CD14-positive monocyte (primary cell): Measurements from ENCODE around the gene TRAM2. TPM values are rescaled to one million over a fixed set of nuclear protein-coding genes. Genes with fewer than 3 reads are reported as not detected.

ENCODE experiments used
- DNase-seq, 3 donors: peaks; one replicate each; pipeline ENCODE4 v3.0.0-alpha.2; 2011 to 2022
- H2AFZ ChIP-seq: 2 replicates; pipeline ENCODE4 v1.6.0; 2012; ENCODE audit warnings: mild to moderate bottlenecking, low read depth, low read length, inconsistent platforms; ENCODE audit not compliant: insufficient read depth, poor library complexity, severe bottlenecking
- H3K27ac ChIP-seq, 2 donors: 1 replicate in 1 of 2; 2 replicates in 1 of 2; pipeline ENCODE4 v1.5.1; 2012 to 2013; ENCODE audit warnings: low read length in 2 of 2, control low read depth in 1 of 2, inconsistent platforms in 1 of 2, low read depth in 1 of 2, mild to moderate bottlenecking in 1 of 2
- H3K27me3 ChIP-seq, 2 donors: one replicate each; pipeline versions ENCODE4 v1.6.0 to v1.6.1; 2011 to 2013; ENCODE audit warnings: low read length in 2 of 2; ENCODE audit not compliant: control insufficient read depth in 2 of 2, insufficient read depth in 2 of 2
- H3K36me3 ChIP-seq, 2 donors: replicated peaks in 1 of 2; 1 replicate in 1 of 2; 2 replicates in 1 of 2; pipeline versions ENCODE4 v1.5.1 to v1.6.1; 2012 to 2013; ENCODE audit warnings: low read length in 2 of 2, control low read depth in 1 of 2, inconsistent platforms in 1 of 2, mild to moderate bottlenecking in 1 of 2; ENCODE audit not compliant: insufficient read depth in 2 of 2, control insufficient read depth in 1 of 2
- H3K4me1 ChIP-seq, 2 donors: 1 replicate in 1 of 2; 2 replicates in 1 of 2; pipeline versions ENCODE4 v1.5.1 to v1.6.1; 2012 to 2013; ENCODE audit warnings: low read length in 2 of 2, control low read depth in 1 of 2, inconsistent platforms in 1 of 2, mild to moderate bottlenecking in 1 of 2, moderate library complexity in 1 of 2; ENCODE audit not compliant: insufficient read depth in 2 of 2, control insufficient read depth in 1 of 2
- H3K4me2 ChIP-seq: replicated peaks from 2 replicates; pipeline ENCODE3; 2012; ENCODE audit warnings: low read length, moderate library complexity, mild to moderate bottlenecking; ENCODE audit not compliant: poor library complexity, severe bottlenecking; ENCODE audit errors: extremely low read depth
- H3K4me3 ChIP-seq, 3 experiments: fragments of 200-600 bp in 1 of 3; sonication (generic) in 1 of 3; replicated peaks in 1 of 3; 1 replicate in 2 of 3; 2 replicates in 1 of 3; pipeline ENCODE4 v1.5.1; 2011 to 2013; ENCODE audit warnings: low read length in 3 of 3, mild to moderate bottlenecking in 3 of 3, control low read depth in 2 of 3, low read depth in 2 of 3, inconsistent platforms in 1 of 3, moderate library complexity in 1 of 3
- H3K79me2 ChIP-seq: 2 replicates; pipeline ENCODE4 v1.6.0; 2012; ENCODE audit warnings: mild to moderate bottlenecking, control low read depth, inconsistent platforms, low read length, moderate library complexity; ENCODE audit not compliant: insufficient read depth
- H3K9ac ChIP-seq: 2 replicates; pipeline ENCODE4 v1.6.0; 2017; ENCODE audit warnings: low read length, mild to moderate bottlenecking; ENCODE audit not compliant: insufficient read depth, poor library complexity, severe bottlenecking
- H3K9me3 ChIP-seq, 2 donors: replicated peaks in 1 of 2; 1 replicate in 1 of 2; 2 replicates in 1 of 2; pipeline versions ENCODE4 v1.5.1 to v1.6.1; 2012 to 2013; ENCODE audit warnings: low read length in 2 of 2, control low read depth in 1 of 2; ENCODE audit not compliant: control insufficient read depth in 1 of 2, insufficient read depth in 1 of 2
- H4K20me1 ChIP-seq: 2 replicates; pipeline ENCODE4 v1.6.0; 2012; ENCODE audit warnings: mild to moderate bottlenecking, low read length, control low read depth, moderate library complexity; ENCODE audit not compliant: insufficient read depth
- H3K27ac Mint-ChIP-seq, 7 donors: one replicate each; pipeline ENCODE4 v1.8.0; 2020; ENCODE audit warnings: mild to moderate bottlenecking in 7 of 7, mixed read lengths in 7 of 7, moderate library complexity in 6 of 7, inconsistent platforms in 2 of 7
- H3K27me3 Mint-ChIP-seq, 3 donors: one replicate each; pipeline ENCODE4 v1.8.0; 2021 to 2022; ENCODE audit warnings: low read depth in 3 of 3, mild to moderate bottlenecking in 3 of 3, mixed read lengths in 3 of 3, moderate library complexity in 3 of 3, inconsistent platforms in 1 of 3
- H3K36me3 Mint-ChIP-seq, 2 donors: one replicate each; pipeline ENCODE4 v1.8.0; 2020; ENCODE audit warnings: mixed read lengths in 2 of 2, inconsistent platforms in 1 of 2, mild to moderate bottlenecking in 1 of 2
- H3K4me1 Mint-ChIP-seq: one replicate; pipeline ENCODE4 v1.8.0; 2020; ENCODE audit warnings: mild to moderate bottlenecking, mixed read lengths
- H3K4me3 Mint-ChIP-seq, 2 donors: one replicate each; pipeline ENCODE4 v1.8.0; 2020; ENCODE audit warnings: mild to moderate bottlenecking in 2 of 2, mixed read lengths in 2 of 2, moderate library complexity in 1 of 2
- H3K9me3 Mint-ChIP-seq, 7 donors: one replicate each; pipeline ENCODE4 v1.8.0; 2020 to 2022; ENCODE audit warnings: mixed read lengths in 7 of 7, mild to moderate bottlenecking in 6 of 7, moderate library complexity in 6 of 7, inconsistent platforms in 2 of 7
- WGBS: methylation state at CpG from one replicate; pipeline ENCODE4 v1.1.5; 2013; ENCODE audit warnings: missing lambda C conversion rate; ENCODE audit not compliant: insufficient coverage; 5-methylcytosine and 5-hydroxymethylcytosine counted together
- intact Hi-C, 2 donors: fragments of 100-400 bp; cut with micrococcal nuclease; formaldehyde crosslinking; loops; one replicate each; pipeline versions ENCODE4 v1.15.0 to v1.15.1; 2023
- polyA plus RNA-seq, 3 donors: library from polyadenylated mRNA; depleted of rRNA in 1 of 3; unstranded in 2 of 3; stranded (reverse) in 1 of 3; fragments of 300-500 nt in 2 of 3; fragments of >200 nt in 1 of 3; fragmentation: Illumina TruSeq in 2 of 3; gene quantifications; 1 replicate in 2 of 3; 2 replicates in 1 of 3; pipeline ENCODE4 v1.2.3, GENCODE V29; 2012 to 2021
- TF ChIP-seq, protein P1 (sequence below): fragments of 200-600 bp; IDR thresholded peaks from one replicate; pipeline ENCODE4 v1.8.0; 2022; ENCODE audit warnings: antibody characterized with exemption, mild to moderate bottlenecking

TRAM2 gene
- polyA plus RNA-seq, 3 donors = 4.7 to 11.7 (median 5.9) TPM

DNA sequence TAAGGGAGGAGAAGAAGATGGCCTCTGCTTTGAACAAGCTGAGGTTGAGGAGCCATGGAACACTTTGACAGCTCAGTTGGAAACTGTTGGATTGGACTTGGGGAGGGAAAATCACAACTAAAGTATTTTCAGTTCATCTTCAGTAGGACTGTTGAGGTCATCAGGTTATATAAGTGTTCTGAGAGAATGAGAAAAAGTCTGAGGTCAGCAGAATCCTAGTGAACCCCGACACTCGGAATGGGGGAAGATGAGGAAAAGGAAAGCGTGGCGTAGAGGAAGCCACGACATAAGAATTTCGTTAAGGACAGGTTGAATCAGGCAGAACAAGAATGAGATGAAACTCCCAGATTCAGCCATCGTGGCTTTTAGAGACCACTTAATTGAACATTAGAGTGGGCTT, 4.0 kb upstream of the TRAM2 start:
- H3K36me3 Mint-ChIP-seq = peaks cover 8 to 22% of the 10 kb centered on the region in 2 donors
- H3K9ac ChIP-seq = no peak overlapping the region
- no peak overlapping the region for H3K27ac Mint-ChIP-seq
- peaks cover 12 to 19% of the 10 kb centered on the region in 2 donors for H3K4me1 ChIP-seq
- TF ChIP-seq, protein P1, sequence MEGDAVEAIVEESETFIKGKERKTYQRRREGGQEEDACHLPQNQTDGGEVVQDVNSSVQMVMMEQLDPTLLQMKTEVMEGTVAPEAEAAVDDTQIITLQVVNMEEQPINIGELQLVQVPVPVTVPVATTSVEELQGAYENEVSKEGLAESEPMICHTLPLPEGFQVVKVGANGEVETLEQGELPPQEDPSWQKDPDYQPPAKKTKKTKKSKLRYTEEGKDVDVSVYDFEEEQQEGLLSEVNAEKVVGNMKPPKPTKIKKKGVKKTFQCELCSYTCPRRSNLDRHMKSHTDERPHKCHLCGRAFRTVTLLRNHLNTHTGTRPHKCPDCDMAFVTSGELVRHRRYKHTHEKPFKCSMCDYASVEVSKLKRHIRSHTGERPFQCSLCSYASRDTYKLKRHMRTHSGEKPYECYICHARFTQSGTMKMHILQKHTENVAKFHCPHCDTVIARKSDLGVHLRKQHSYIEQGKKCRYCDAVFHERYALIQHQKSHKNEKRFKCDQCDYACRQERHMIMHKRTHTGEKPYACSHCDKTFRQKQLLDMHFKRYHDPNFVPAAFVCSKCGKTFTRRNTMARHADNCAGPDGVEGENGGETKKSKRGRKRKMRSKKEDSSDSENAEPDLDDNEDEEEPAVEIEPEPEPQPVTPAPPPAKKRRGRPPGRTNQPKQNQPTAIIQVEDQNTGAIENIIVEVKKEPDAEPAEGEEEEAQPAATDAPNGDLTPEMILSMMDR = no peak
- peaks cover 8% of the 10 kb centered on the region for H3K79me2 ChIP-seq
- no peak overlapping the region for H3K4me3 ChIP-seq
- intact Hi-C loops = no loop called here
- peaks cover 0 to 2% (median 0%) of the 10 kb centered on the region in 3 donors for H3K27me3 Mint-ChIP-seq
- H2AFZ ChIP-seq = no peak overlapping the region
- H4K20me1 ChIP-seq = peaks cover 8% of the 10 kb centered on the region
- no peaks in the 10 kb centered on the region for H3K27me3 ChIP-seq
- no peaks in the 10 kb centered on the region for H3K9me3 ChIP-seq
- H3K36me3 ChIP-seq = no peaks in the 10 kb centered on the region
- peaks cover 19% of the 10 kb centered on the region for H3K4me1 Mint-ChIP-seq
- no peak for DNase-seq
- H3K4me2 ChIP-seq = no peak overlapping the region
- H3K4me3 Mint-ChIP-seq = no peak overlapping the region
- H3K9me3 Mint-ChIP-seq = no peaks in the 10 kb centered on the region
- WGBS = 82% methylated on average over 7 of the region's 7 CpGs
- H3K27ac ChIP-seq = no peak overlapping the region

DNA sequence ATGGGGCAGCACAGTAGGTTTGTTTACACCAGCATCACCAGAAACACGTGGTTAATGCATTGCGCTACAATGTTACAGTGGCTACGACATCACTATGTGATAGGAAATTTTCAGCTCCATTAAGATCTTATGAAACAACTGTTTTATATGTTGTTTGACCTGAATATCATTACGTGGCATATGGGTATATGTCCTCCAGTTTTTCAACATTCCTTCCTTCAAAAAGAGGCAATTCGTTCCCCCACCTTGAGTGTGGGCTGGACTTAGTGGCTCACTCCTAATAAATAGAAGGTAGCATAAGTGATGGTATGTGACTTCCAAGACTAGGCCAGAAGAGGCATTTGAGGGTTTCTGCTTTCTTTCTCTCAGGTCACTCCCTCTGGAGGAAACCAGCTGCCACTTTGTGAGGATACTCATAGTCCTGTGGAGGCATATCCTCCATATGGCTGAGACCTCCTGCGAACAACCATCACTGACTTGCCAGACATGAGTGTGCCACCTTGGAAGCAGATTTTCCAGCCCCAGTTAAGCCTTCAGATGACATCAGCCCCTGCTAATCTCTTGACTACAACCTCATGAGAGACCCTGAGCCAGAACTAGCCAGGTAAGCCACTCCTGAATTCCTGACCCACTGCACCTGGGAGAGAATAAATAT, 2.3 kb upstream of the TRAM2 start:
- 100% methylated on average over 4 of the region's 6 CpGs for WGBS
- Histone ChIP-seq H3K4me2 (no peak overlapping the region), H3K36me3 (no peaks in the 10 kb centered on the region), H2AFZ (no peak overlapping the region), H3K9me3 (no peaks in the 10 kb centered on the region), H4K20me1 (peaks cover 23% of the 10 kb centered on the region), H3K4me3 (no peak overlapping the region), H3K4me1 (peaks cover 29 to 36% of the 10 kb centered on the region in 2 donors), H3K9ac (no peak overlapping the region), H3K27ac (no peak overlapping the region), H3K27me3 (no peaks in the 10 kb centered on the region), H3K79me2 (peaks cover 26% of the 10 kb centered on the region)
- Mint-ChIP-seq H3K27ac (no peak overlapping the region), H3K36me3 (peaks cover 8 to 22% of the 10 kb centered on the region in 2 donors), H3K4me1 (peaks cover 37% of the 10 kb centered on the region), H3K27me3 (peaks cover 0 to 2% (median 0%) of the 10 kb centered on the region in 3 donors), H3K9me3 (no peaks in the 10 kb centered on the region), H3K4me3 (no peak overlapping the region)
- no peak for DNase-seq
- TF ChIP-seq, protein P1 = no peak
- intact Hi-C loops = loop anchor here (5.0 to 10.0 kb wide), 3 partner anchors 86 to 294 kb away; partner anchors contain the start of gene MCM3 (in 2 of the 2)
